SK-N-SH (cell line): ENCODE data around the gene ANO4.

Experiments
- EZH2phosphoT487 ChIP-seq: fragments of 200-600 bp; sonication (generic); IDR thresholded peaks from 2 replicates; pipeline ENCODE4 v1.6.1; 2017; ENCODE audit warnings: low read depth, mixed run types, mild to moderate bottlenecking, antibody characterized with exemption, moderate library complexity, borderline replicate concordance
- FOXJ3 ChIP-seq: sonication (generic); formaldehyde crosslinking; IDR thresholded peaks from 2 replicates; pipeline ENCODE4 v1.5.1; 2020; ENCODE audit warnings: mild to moderate bottlenecking, missing genetic modification reagents
- MEF2A ChIP-seq: IDR thresholded peaks from 2 replicates; pipeline ENCODE4 v1.4.0; 2012; ENCODE audit warnings: low read depth, borderline replicate concordance
- NFIC ChIP-seq: IDR thresholded peaks from 2 replicates; pipeline ENCODE4 v1.4.0; 2012; ENCODE audit warnings: borderline replicate concordance
- POLR2AphosphoS5 ChIP-seq: IDR thresholded peaks from 2 replicates; pipeline ENCODE4 v1.6.1; 2012; ENCODE audit warnings: low read depth, low read length
- RCOR1 ChIP-seq: fragments of 150-350 bp; IDR thresholded peaks from 2 replicates; pipeline ENCODE4 v1.6.1; 2017; ENCODE audit warnings: antibody characterized with exemption, low read length
- RFX5 ChIP-seq: IDR thresholded peaks from 2 replicates; pipeline ENCODE4 v1.6.1; 2012; ENCODE audit warnings: mild to moderate bottlenecking, improper control_type of control experiment, low read length
- SIN3A ChIP-seq: IDR thresholded peaks from 2 replicates; pipeline ENCODE4 v1.6.1; 2012; ENCODE audit warnings: low read depth, mild to moderate bottlenecking, low read length, moderate library complexity, borderline replicate concordance
- TF ChIP-seq, protein P1 (sequence below): fragments of 200-600 bp; sonication (generic); IDR thresholded peaks from 2 replicates; pipeline ENCODE4 v1.6.1; 2017; ENCODE audit warnings: antibody characterized with exemption, mild to moderate bottlenecking, moderate library complexity
- TF ChIP-seq, protein P2 (sequence below): IDR thresholded peaks from 2 replicates; pipeline ENCODE4 v1.6.1; 2012; ENCODE audit warnings: mild to moderate bottlenecking, low read depth, low read length, moderate library complexity
- TF ChIP-seq, protein P3 (sequence below): fragments of 150-350 bp; IDR thresholded peaks from 2 replicates; pipeline ENCODE4 v1.6.1; 2016; ENCODE audit warnings: mild to moderate bottlenecking, low read depth, low read length
- TF ChIP-seq, protein P4 (sequence below): IDR thresholded peaks from 2 replicates; pipeline ENCODE4 v1.4.0; 2012; ENCODE audit warnings: low read depth

DNA sequence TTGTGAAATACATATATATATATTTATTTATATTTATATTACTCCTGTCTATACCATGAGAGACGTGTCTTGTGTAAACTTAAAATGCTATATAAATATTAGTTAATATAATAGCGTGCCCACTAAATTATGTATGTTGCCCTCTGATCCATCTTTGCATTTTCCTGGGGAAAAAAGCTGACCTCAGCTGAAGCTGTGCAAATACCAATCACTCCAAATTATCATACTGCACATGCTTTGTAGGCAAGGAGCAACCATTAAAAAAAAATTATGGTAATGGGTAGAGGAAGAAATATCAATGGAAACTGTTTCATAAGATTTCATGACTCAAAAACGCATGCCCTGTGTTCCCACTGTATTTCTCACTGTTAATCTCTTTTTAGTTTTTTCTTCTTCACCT is 179.8 kb downstream of the ANO4 start:
- TF ChIP-seq, protein P1, sequence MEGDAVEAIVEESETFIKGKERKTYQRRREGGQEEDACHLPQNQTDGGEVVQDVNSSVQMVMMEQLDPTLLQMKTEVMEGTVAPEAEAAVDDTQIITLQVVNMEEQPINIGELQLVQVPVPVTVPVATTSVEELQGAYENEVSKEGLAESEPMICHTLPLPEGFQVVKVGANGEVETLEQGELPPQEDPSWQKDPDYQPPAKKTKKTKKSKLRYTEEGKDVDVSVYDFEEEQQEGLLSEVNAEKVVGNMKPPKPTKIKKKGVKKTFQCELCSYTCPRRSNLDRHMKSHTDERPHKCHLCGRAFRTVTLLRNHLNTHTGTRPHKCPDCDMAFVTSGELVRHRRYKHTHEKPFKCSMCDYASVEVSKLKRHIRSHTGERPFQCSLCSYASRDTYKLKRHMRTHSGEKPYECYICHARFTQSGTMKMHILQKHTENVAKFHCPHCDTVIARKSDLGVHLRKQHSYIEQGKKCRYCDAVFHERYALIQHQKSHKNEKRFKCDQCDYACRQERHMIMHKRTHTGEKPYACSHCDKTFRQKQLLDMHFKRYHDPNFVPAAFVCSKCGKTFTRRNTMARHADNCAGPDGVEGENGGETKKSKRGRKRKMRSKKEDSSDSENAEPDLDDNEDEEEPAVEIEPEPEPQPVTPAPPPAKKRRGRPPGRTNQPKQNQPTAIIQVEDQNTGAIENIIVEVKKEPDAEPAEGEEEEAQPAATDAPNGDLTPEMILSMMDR = no peak
- TF ChIP-seq POLR2AphosphoS5 (no peak), NFIC (no peak), RFX5 (no peak), SIN3A (no peak), MEF2A (no peak), RCOR1 (no peak), FOXJ3 (CRISPR knock-in tag) (no peak), EZH2phosphoT487 (no peak)
- TF ChIP-seq, protein P2, sequence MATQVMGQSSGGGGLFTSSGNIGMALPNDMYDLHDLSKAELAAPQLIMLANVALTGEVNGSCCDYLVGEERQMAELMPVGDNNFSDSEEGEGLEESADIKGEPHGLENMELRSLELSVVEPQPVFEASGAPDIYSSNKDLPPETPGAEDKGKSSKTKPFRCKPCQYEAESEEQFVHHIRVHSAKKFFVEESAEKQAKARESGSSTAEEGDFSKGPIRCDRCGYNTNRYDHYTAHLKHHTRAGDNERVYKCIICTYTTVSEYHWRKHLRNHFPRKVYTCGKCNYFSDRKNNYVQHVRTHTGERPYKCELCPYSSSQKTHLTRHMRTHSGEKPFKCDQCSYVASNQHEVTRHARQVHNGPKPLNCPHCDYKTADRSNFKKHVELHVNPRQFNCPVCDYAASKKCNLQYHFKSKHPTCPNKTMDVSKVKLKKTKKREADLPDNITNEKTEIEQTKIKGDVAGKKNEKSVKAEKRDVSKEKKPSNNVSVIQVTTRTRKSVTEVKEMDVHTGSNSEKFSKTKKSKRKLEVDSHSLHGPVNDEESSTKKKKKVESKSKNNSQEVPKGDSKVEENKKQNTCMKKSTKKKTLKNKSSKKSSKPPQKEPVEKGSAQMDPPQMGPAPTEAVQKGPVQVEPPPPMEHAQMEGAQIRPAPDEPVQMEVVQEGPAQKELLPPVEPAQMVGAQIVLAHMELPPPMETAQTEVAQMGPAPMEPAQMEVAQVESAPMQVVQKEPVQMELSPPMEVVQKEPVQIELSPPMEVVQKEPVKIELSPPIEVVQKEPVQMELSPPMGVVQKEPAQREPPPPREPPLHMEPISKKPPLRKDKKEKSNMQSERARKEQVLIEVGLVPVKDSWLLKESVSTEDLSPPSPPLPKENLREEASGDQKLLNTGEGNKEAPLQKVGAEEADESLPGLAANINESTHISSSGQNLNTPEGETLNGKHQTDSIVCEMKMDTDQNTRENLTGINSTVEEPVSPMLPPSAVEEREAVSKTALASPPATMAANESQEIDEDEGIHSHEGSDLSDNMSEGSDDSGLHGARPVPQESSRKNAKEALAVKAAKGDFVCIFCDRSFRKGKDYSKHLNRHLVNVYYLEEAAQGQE = no peak
- TF ChIP-seq, protein P3, sequence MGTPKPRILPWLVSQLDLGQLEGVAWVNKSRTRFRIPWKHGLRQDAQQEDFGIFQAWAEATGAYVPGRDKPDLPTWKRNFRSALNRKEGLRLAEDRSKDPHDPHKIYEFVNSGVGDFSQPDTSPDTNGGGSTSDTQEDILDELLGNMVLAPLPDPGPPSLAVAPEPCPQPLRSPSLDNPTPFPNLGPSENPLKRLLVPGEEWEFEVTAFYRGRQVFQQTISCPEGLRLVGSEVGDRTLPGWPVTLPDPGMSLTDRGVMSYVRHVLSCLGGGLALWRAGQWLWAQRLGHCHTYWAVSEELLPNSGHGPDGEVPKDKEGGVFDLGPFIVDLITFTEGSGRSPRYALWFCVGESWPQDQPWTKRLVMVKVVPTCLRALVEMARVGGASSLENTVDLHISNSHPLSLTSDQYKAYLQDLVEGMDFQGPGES = no peak
- TF ChIP-seq, protein P4, sequence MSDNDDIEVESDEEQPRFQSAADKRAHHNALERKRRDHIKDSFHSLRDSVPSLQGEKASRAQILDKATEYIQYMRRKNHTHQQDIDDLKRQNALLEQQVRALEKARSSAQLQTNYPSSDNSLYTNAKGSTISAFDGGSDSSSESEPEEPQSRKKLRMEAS = no peak
